PFSK-1 (cell line): ENCODE measurements around the gene CYSRT1.

Experiments used
- FOXP2 ChIP-seq: optimal IDR thresholded peaks from 2 replicates; pipeline ENCODE3; 2011; ENCODE audit warnings: borderline replicate concordance, control low read depth, inconsistent platforms; ENCODE audit not compliant: insufficient read depth; ENCODE audit errors: extremely low read length, extremely low read depth
- POLR2AphosphoS5 ChIP-seq: IDR thresholded peaks from 2 replicates; pipeline ENCODE4 v1.6.1; 2012; ENCODE audit warnings: low read depth, mild to moderate bottlenecking, control low read depth, low read length, moderate library complexity
- SIN3A ChIP-seq: IDR thresholded peaks from 2 replicates; pipeline ENCODE4 v1.6.1; 2012; ENCODE audit warnings: mild to moderate bottlenecking, low read length, moderate library complexity, borderline replicate concordance; ENCODE audit not compliant: insufficient read depth
- TAF1 ChIP-seq: IDR thresholded peaks from 2 replicates; pipeline ENCODE4 v1.6.1; 2012; ENCODE audit warnings: low read length, control low read depth, borderline replicate concordance; ENCODE audit not compliant: insufficient read depth
- TF ChIP-seq, protein P1 (sequence below), 2 experiments: IDR thresholded peaks; 2 replicates each; pipeline versions ENCODE4 v1.6.1 to v1.8.0; 2011 to 2012; ENCODE audit warnings: low read depth in 2 of 2, low read length in 2 of 2, control low read depth in 1 of 2, inconsistent platforms in 1 of 2, mild to moderate bottlenecking in 1 of 2, moderate library complexity in 1 of 2; ENCODE audit not compliant: insufficient read depth in 1 of 2

CYSRT1 gene

DNA sequence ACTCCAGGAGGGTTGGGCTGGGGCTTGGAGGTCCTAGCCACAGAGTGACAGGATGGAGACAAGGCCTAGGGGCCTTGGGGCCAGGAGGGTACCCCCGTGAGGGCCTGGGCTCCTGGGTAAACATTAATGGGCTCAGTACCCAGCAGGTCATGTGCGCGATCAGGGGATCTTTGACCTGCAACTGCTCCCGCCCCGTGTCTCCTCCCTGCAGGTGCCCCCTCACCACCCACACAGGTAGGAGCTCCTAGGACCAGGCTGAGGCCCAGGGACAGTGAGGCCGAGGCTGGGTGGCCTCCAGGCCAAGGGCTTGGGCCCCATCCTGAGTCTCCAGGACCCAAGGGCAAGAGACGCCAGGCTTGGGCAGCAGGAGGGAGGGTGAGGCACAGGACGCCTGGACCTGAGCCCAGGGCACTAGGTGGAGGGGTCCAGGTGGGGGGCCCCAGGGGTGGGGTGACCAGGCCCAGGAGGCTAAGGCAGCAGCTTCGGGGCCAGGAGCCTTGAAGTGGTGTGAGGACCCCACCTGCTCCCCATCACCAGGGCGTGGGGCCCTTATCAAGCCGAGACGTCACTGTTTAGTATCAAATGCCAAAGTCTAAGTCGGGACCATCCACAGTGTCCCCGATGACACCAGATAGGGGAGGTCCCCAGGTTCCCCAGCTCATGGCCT lies 5.9 kb downstream of the CYSRT1 start, which contains the start of gene SLC34A3:
TSS of gene SLC34A3 (plus strand) at position 197 of the 667 bp plus-strand sequence. CDS start 802 bp downstream, outside the sequence.
- TF ChIP-seq, protein P1, sequence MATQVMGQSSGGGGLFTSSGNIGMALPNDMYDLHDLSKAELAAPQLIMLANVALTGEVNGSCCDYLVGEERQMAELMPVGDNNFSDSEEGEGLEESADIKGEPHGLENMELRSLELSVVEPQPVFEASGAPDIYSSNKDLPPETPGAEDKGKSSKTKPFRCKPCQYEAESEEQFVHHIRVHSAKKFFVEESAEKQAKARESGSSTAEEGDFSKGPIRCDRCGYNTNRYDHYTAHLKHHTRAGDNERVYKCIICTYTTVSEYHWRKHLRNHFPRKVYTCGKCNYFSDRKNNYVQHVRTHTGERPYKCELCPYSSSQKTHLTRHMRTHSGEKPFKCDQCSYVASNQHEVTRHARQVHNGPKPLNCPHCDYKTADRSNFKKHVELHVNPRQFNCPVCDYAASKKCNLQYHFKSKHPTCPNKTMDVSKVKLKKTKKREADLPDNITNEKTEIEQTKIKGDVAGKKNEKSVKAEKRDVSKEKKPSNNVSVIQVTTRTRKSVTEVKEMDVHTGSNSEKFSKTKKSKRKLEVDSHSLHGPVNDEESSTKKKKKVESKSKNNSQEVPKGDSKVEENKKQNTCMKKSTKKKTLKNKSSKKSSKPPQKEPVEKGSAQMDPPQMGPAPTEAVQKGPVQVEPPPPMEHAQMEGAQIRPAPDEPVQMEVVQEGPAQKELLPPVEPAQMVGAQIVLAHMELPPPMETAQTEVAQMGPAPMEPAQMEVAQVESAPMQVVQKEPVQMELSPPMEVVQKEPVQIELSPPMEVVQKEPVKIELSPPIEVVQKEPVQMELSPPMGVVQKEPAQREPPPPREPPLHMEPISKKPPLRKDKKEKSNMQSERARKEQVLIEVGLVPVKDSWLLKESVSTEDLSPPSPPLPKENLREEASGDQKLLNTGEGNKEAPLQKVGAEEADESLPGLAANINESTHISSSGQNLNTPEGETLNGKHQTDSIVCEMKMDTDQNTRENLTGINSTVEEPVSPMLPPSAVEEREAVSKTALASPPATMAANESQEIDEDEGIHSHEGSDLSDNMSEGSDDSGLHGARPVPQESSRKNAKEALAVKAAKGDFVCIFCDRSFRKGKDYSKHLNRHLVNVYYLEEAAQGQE (IDR thresholded peaks at IDR 0.05; ENCODE audit: insufficient read depth in 1 of 2, low read depth in 2 of 2, low read length in 2 of 2): no peak
- TF ChIP-seq SIN3A: no peak
- no peak for TF ChIP-seq POLR2AphosphoS5
- TF ChIP-seq TAF1: no peak
- TF ChIP-seq FOXP2: no peak

DNA sequence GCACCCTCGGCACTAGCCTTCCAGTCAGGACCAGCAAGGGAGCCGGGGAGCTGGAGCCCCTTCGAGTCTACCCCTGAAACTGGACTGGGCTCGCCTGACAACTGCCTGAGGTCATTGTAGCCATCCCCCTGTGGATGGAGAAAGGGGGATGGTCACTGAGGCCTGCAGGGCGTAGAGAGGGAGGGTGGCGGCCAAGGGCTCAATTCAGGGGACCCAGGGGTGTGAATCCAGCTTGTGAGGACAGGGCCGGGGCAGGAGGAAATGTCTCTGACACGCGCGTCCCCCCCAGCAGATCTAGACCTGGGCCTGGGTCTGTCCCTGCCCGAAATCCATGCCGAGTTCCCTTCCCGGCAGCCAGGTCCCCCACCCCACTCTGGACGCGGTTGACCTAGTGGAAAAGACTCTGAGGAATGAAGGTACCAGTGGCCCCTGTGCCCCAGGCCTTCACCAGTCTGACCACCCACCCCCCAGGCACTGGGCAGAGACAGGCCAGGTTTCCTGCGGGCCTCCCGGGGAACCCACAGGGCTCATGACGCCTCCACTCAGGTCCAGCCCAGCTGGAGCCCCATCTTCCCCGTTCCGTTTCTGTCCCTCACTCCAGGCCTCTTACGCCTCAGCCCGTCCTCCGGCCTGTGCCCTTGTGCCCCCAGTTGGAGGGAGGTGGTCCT lies 6.5 kb downstream of the CYSRT1 start:
- TF ChIP-seq POLR2AphosphoS5 (no peak), TAF1 (no peak), SIN3A (no peak), FOXP2 (no peak)
- TF ChIP-seq, protein P1 (IDR thresholded peaks at IDR 0.05; ENCODE audit: insufficient read depth in 1 of 2, low read depth in 2 of 2, low read length in 2 of 2): no peak

DNA sequence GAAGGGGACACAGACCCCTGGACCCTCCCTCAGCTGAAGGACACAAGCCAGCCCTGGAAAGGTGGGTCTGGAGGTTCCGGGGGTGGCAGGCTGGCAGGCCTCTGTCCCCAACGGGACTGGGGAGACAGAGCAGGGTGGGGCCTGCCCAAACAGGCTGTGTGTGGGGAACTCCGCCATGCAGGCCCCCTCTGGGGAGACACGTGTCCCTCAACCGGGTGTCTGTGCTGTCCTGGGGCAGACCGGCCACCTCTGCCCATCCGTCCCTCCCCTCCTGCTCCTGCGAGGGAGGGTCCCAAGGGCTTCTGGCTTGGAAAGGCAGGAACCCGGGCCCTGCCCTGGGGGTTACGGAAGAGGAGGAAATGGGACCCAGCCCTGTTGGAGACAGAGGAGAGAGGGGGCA lies 7.1 kb downstream of the CYSRT1 start:
- TF ChIP-seq SIN3A (no peak), FOXP2 (no peak), TAF1 (no peak), POLR2AphosphoS5 (no peak)
- TF ChIP-seq, protein P1 (IDR thresholded peaks at IDR 0.05; ENCODE audit: insufficient read depth in 1 of 2, low read depth in 2 of 2, low read length in 2 of 2): no peak

DNA sequence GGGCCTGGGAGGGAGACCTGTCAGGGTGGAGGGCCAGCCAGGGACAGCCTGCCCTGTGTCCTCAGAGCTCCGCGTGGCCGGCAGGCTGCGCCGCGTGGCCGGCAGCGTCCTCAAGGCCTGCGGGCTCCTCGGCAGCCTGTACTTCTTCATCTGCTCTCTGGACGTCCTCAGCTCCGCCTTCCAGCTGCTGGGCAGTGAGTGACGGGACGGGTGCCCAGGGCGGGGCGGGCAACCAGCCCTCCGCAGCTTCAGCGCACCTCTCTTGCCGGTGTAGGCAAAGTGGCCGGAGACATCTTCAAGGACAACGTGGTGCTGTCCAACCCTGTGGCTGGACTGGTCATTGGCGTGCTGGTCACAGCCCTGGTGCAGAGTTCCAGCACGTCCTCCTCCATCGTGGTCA lies 7.5 kb downstream of the CYSRT1 start:
- no peak for TF ChIP-seq POLR2AphosphoS5
- no peak for TF ChIP-seq FOXP2
- TF ChIP-seq SIN3A: no peak
- no peak for TF ChIP-seq TAF1
- TF ChIP-seq, protein P1 (IDR thresholded peaks at IDR 0.05; ENCODE audit: insufficient read depth in 1 of 2, low read depth in 2 of 2, low read length in 2 of 2): no peak
